HG02642 (cell line): ENCODE measurements around the gene PGLYRP4.
"Not testable (repeated sequence)": the region's sequence is repeated elsewhere in the genome, so short reads cannot be mapped to it uniquely, and the experiment has no call there.

Experiments
- ATAC-seq: cut with Tn5 transposase; IDR thresholded peaks from one replicate; pipeline ENCODE4 v1.9.1; 2021; ENCODE audit warnings: mild to moderate bottlenecking; ENCODE audit not compliant: unreplicated experiment, poor library complexity

Gene PGLYRP4

DNA sequence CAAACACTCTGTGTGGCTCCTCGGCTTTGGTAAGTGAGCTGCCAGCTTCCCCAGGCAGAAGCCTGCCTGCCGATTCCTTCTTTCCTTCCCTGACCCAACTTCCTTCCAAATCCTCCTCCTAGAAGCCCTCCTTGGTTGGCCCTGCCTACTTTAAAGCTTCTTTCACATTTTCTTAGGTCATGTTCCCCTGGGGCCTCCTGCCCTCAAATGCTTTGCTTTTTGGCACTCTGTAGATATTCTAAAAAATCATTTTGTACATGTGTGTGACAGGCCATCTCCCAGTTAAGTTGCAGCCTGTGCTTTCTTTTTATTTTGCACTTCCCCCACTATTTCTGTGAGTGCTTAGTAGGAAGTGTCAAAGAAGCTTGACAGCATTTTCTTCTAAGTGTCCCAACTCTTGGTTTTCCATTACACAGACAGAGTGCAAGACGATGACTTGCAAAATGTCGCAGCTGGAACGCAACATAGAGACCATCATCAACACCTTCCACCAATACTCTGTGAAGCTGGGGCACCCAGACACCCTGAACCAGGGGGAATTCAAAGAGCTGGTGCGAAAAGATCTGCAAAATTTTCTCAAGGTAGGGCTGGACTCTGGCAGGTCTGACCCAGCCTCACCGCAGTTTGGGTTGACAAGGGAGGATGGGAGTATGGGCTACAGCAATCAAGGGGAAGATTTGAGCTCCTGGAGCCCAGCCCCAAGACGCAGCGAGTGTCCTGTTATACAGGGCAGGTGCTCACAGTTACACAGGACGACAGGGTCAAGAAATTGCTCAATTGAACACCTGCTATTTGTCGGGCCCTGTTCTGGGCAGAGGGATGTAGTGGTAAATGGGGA, 9.4 kb upstream of the PGLYRP4 start, which contains the start of gene S100A9:
TSS of gene S100A9 (plus strand) at position 2 of the 838 bp plus-strand sequence. CDS start at position 432, 430 bp downstream.
- ATAC-seq: no peak

DNA sequence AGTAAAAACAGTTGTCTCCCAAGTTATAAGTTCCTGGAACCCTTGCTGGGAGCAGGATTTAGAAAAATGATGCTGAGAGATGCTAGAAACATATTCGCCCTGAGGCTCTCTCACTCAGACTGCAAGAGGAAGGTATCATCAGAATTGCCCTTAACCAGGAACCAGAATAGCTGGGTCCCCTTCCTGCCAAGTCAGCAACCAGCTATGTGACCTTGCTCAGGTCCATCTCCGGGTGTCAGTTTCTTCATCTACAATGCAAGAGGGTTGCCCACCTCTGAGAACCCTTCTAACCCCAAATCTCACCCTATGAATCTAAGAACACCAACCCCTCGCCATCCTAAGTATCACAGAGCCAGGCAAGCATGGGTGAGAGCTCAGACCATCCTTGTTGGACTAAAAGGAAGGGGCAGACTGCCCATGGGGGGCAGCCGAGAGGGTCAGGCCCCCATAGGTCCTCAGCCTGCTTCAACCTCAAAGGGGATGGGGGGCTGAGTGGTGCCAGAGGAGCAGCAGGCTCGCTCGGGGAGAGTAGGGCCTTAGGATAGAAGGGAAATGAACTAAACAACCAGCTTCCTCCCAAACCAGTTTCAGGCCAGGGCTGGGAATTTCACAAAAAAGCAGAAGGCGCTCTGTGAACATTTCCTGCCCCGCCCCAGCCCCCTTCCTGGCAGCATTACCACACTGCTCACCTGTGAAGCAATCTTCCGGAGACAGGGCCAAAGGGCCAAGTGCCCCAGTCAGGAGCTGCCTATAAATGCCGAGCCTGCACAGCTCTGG, 8.6 kb upstream of the PGLYRP4 start:
- ATAC-seq: no peak

DNA sequence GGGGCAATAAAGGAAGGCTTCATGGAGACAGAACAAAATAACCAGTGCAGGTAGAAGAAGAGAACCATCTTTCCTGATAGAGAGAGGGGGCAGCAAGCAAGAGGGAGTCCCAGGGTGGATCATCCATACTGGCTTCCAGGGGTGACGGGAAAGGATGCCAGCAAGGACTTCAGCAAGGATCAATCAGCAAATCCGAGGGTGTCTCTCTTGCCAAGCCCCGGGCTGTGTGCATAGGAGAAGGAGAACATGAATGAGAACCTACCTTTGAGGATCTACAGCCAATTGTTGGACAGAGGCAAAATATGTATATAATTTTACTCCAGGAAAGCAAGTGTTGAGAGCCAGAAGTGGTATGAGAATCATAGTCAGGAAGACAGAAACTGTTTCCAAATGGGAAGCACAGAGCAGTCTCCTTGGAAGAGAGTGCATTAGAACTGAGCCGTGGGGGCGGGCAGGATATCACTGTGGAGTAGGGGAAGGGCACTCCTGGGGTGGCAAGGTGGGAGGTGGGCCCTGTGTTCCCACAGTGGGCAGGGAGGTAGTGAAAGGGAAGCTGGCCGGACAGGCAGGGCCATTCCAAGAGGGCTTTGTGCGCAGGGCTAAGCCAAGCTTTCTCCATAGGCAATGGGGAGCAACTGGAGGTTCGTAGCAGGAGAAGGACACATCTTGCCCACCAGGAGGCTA, 7.9 kb upstream of the PGLYRP4 start:
- no peak for ATAC-seq

DNA sequence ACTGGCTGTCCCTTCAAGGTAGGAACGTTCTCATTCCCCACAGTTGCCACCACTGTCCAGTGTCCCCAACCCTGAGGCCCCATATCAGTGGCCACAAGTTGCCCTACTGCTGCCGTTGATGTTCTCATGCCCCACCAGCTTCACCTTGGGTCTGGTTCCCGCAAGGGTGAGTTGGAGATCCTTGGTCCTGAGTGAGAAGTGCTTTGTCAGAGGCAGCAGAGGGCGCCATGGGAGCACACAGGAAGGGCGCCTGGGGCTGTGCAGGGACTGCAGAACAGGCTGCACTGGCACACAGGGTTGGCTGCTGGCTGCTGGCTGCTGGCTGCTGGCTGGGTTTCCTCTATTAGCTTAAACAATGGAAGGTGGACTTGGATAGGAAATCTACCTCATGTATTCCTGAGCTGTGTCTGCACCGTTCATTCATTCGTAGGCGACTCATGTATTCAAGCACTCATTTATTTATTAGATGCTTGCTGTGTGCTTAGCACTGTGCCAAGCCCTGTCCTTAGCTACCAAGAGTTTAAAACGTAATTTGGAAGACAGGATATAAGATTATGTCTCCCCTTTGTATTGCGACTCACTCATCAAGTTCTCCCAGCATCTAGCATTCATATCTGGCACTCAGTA, 6.9 kb upstream of the PGLYRP4 start:
- no peak for ATAC-seq

DNA sequence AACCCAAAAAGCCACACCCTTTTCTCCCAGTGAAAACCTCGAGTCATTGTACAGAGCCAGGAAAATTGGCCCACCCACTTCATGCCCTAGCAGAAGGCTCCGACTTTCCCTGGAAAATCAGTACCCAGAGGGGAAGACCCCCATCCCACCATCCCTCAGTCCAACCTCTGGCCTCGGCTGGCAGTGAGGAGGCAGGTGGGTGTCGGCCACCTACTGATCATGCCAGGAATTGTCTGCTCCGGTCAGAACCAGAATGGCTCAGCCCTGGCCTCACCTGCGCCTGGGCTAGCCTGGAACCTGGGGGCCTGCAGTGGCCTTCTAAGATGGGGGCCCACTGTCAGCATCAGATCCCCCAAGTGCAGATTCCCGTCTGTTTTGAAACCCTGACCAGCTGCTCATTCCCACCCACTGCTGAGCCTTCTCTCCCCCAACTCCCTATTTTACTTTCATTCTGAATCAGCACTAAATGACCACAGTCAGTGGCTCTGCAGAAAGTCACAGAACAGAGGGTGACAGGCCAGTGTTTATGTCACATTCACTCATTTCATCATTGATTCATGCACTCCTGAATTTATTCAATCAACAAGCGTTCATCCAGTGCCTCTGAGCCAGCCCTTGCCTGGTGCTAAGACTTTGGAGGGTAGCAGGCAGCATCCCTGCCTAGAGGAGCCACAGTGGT, 6.0 kb upstream of the PGLYRP4 start:
- no peak for ATAC-seq

DNA sequence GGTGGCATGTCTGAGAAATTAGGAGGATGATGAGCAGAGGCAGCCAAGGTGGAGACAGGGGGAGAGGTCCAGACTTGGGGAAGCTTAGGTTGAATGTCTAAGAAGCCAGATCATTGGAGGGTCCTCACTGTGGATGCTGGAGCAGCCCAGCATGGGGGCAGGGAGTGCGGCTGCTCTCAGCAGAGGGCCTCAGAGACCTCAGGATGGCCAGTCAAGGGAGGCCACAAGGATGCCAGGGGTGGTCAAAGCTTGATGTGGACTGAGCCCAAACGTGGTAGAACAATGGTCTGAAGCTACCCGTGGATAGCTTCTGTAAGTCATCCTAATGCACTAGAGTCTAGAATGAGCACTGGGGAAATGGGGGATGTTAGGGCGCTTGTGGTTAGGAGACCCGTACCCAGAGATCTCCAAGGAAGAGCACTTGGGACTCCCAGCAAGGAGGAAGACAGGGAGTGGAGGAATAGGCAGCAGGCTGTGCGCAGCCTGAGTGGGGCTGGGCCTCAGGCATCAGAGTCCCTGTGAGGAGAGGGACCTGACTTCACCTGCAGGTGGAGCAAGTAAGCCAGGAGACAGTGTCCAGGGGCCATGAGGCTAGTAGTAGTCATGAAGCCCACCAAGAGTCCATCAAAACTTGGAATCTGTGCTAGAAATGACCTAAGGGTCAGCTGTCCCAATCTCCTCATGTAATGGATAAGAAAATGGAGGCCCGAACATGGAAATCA, 4.7 kb upstream of the PGLYRP4 start:
- ATAC-seq: no peak

DNA sequence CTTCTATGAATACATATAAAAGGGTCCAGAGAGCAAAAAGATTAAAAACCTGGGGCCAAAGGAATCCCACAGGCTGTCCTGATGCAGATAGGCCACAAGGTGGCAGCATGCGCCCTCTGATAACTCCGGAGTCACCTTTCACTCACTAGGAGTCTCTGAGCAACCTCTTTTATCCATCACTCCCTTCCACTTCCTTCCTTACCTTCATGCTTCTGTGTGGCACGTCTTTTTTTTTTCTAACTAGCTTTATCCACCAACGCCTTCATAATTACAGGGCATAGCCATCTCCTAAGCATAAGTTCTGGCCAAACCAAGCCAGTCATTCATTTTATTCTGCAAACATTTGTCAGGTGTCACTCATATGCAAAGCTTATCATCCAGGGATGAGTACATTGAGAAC, 3.9 kb upstream of the PGLYRP4 start:
- ATAC-seq: no peak

DNA sequence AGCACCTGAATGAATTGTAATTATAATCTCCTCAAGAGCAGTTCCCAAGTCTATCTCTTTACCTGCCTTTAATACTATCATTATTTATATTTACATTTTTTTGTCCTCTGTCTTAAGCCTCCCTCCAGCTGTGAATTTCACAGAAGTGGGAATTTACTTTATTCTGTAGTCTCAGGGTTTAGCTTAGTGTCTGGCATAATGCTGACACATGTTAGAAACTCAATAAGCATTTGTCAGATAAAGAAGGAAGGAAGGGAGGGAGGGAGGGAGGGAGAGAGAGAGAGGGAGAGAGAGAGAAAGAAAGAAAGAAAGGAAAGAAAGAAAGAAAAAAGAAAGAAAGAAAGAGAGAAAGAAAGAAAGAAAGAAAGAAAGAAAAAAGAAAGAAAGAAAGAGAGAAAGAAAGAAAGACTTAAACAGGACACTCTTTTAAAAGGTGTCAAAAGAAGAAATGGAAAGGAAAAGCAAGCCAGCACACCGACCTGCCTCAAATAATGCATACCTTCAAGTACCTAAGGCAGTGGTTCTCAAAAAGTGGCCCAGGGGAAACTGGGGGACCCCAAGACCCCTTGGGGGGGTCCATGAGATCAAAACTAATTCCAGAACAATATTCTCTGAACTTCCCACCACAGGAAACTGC, 1.8 kb upstream of the PGLYRP4 start:
- no peak for ATAC-seq

DNA sequence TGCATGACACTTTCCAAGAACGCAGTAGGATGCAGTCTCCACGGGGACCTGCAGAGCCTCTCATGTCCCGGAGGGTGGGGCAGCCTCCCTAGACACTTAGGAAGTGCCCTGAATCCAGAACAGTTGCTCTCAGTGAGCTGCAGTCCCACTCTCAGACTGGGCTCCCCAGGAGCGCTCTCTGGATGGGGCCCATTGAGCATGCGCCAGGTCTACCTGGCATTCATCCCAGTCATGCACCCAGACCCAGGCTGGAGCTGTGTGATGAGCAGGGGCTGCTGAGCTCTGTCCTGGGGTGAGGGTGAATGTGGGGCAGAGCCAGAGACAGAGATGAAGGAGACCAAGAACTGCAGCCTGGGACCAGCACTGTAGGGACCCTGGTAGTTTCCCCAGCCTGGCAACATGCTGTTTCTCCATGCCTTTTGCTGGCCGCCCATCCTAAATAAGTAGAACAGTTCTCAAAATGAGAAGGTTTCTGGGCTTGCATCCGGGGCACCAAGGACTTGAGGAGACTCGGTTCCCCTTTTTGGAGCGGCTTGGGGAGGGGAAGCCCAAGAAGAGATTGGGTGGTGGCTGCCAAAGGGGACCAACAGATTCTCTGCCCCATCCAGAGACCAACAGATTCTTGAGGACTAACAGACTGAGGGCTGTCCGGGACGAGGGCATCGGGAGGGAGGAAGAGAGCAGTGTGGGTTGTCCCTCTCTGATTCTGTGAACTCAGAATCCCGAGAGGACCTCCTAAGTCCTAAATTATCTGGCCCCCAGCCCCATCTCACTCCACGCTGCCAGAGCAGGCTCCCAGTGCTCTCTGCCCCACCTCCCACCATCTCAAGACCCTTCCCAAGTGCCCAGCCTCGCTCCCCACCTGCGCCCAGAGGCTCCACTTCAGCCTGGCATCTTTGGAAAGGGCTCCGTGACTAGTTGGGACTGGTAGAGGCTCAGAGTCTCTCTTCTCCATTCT, 1.0 kb upstream of the PGLYRP4 start:
- ATAC-seq: no peak

DNA sequence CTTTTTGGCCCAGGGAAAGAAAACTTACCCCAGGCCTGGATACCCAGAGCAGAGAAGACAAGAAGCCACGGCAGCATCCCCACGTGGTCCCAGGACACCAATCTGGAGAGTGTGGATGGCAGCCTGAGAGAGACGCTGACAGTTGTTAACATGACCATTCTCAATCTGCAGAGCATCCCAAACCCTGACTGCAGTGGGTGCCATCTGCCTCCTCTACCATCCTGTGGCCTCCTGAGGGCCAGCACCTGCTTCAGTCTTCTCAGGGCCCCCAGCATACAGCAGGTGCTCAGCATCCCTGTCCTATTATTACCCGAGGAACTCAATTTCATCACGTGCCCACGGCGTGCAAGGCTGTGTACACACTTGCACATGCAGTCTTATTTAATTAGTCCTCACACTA, 785 bp downstream of the PGLYRP4 start:
- ATAC-seq: no peak

DNA sequence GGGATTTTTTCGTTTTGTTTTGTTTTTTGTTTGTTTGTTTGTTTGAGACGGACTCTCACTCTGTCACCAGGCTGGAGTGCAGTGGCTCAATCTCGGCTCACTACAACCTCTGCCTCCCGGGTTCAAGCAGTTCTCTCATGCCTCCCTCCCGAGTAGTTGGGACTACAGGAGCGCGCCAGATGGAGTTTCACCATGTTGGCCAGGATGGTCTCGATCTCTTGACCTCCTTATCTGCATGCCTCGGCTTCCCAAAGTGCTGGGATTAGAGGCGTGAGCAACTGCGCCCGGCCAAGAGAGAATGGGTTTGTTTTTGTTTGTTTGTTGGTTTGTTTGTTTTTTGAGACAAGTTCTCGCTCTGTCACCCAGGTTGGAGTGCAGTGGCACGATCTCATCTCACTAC, 1.6 kb downstream of the PGLYRP4 start:
- not testable (repeated sequence) for ATAC-seq

DNA sequence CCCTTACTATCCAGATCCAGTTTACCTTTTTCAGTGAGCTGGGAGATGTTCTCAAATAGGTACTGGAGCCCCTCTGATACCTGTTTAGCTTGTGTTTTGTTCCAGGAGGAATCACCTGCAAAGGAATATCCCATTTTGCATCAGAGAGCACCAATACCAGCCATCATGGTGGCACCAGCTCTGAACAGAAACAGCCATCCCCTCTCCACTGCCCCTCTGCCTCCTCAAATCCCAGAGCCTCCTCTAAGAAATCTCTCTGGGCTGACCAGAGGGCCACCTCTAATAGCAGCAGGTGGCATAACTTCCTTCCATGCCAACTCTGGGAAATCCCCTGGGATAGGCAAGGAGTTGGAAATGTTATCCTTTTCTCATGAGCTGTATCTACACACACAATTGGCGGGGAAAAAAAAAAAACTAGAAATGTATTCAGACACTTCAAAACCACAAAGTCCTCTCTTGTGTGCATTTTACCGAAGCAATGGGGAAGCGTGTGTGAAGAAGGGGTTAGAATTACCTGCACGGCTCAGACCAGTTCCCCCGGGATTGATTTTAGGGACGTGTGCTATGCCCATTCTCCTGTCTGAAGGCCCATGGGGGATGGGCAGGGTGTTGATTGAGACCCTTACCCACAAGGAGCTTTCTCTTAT, 2.4 kb downstream of the PGLYRP4 start:
- no peak for ATAC-seq

DNA sequence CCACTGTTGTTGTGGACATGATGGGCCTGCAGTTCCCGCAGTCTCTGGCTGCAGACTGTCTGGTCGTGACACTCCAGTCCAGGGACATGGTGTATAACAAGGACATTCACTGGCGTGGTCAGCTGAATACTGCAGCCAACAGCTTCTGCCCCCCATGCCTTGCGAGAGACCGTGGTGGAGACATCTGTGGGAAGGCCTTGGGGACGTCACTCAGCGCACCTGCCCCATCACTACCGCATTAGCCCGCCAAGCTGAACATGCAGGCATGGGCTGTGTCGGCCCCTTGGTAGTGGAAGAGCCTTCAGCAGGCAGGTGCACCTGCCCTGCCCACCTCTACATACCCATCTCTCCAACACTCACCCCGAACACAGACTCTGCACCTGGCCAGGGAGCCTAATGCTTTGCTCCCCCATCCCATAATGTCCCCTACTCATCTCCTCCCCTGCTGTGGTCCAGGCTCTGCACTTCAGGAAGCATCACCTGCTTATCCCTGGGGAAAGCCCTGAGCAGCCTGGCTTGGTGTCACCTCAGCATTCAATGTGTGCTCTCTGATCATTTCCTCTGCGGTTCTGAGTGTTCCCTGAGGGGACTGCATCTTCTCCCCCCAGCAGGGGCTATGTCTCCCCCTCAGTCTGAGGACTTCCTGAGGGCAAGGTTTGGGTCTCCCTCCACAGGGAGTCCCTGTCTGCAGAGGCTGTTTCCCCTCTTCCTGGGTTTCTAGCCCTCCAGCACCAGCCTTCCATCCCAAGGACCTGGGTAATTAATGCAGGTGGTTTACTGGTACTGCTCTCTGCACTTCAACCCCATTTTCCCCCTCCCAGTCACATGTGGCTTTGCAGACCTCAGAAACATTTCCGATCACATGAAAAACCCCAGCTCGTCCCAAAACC, 3.2 kb downstream of the PGLYRP4 start:
- no peak for ATAC-seq

DNA sequence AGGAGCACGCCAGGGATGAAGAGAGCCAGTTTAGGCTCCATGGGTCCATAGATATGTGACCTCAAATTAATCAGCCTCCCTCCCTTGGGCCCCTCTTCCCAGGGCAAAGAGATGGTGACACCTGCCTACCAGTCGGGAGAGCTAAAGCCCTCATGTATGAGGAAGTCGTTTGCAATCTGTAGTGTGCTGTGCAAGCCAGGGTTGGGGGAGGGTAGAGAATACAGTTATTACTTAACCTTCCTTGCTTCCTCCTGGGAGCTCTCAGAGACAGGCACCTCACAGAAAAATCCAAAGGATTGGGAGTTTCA, 4.0 kb downstream of the PGLYRP4 start:
- no peak for ATAC-seq

DNA sequence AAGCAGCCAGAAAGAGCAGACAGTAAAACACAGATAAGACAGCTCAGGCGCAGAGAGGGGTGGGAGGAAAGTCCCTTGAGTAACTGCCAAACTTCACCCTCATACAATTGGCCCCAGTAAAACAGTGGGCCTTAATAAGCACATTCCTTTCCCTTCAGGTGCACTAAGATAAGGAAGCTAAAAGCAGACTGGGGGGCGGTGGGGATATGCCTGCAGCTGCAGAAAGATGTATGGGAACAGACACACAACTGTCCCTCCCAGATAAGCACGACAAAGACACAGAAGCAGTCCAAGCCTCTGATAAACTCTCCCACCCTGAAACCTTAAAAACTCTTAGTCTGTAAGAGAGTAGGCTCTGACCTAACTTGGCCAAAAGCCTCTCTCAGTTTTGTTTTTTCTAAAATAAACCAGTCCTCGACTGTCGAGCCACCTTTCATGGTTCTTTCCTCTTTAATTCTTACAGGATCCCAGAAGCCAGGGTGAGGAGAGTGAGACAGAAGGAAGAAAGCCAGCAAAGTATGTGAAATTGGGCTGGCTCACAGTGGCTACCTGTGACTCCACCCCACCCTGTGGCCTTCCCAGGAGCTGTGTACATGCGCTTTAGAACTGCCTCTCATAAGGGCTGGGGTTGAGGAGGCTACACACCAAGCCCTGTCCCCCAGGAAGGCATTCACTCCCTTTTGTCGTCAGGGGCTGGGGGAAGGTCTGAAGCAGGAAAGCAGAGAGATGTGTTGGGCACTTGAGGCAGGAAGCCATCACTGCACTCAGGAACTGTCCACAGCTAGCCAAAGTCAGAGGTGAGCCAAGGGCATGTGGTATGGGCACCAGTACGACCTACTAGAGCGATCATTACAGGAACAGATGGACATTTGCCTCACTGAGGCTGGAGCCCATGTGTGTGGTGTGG, 4.6 kb downstream of the PGLYRP4 start:
- ATAC-seq: no peak
